ENCODE data around the gene SMYD3. TPM values are rescaled to one million over a fixed set of nuclear protein-coding genes. Genes with fewer than 3 reads are reported as not detected.
A peak's percentile ranks its signal among the peaks of the same experiment; 100 is the strongest.

Gene SMYD3
- polyA plus RNA-seq, 3 donors from 2014 or later: 48.4 to 57.5 (median 50.8) TPM

DNA sequence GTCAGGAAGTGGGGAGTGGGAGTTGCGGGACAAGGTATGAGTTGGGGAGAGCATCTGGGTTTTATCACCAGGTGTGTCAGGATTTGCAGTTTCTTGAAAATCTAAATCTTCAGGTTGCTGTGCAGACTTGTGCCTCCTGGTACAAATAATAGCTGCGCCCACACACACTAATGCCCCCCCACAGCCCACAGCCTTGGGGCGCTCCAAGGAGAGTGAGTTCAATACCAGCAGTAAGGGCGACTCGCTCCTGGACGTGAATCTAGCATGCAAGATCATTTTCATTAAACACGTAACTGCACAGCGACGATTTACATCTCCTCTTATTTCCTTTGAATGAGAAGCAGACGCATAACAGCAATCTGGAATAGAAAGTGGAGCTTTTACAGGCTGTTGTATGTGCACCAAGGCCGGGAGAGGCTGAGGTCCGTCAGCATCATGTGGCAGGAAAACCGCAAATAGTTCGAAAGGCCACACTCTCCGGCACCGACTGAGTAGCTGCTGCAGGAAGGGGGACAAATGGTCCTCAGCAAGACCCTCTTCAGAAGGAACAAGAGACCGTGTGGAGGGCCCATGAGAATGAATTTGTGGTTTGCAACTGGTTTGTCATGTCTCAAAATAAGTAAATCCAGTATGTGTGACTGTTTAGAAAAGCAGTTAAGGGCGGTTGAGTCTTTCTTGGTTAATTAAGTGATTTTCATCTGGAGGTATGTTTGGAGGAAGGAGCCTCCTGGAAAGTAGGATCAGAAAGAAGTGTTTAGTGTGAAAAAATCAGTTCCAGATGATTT is 439.5 kb downstream of the SMYD3 start:
- Mint-ChIP-seq H3K36me3 (peaks cover 0 to 3% (median 0%) of the 10 kb centered on the region in 3 donors), H3K4me1 (peaks cover 19 to 27% of the 10 kb centered on the region in 2 donors), H3K27ac (peak overlapping the region; percentile 72 to 86 (median 79)), H3K27me3 (ENCODE audit: low read depth in 3 of 3) (peaks cover 0 to 4% (median 0%) of the 10 kb centered on the region in 3 donors), H3K4me3 (peak overlapping the region; percentile 66 to 87 (median 74)), H3K9me3 (no peaks in the 10 kb centered on the region)
- peak; percentile 48 to 60 (median 57) for DNase-seq

DNA sequence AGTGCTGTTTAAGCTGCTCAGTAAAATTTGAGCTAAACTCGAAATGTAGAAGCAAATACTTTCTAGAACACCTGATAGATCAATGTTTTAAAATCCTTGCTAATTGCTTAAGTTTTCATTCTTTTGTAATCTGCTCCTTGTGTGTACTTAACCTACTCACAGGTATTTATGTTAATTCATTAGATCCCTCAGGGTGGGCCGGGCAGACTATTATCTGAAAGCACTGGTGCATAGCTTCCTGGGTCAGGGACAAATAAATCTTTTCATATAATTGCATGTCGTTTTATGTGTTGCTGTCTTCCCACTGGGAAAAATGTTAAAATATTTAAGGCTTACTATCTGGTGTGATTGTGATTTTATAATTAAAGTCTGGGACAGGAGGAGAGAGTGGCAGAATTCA is 440.5 kb downstream of the SMYD3 start:
- Mint-ChIP-seq H3K27me3 (ENCODE audit: low read depth in 3 of 3) (peaks cover 0 to 2% (median 0%) of the 10 kb centered on the region in 3 donors), H3K36me3 (peaks cover 0 to 3% (median 0%) of the 10 kb centered on the region in 3 donors), H3K4me1 (peaks cover 19 to 27% of the 10 kb centered on the region in 2 donors), H3K4me3 (peak overlapping the region in 3 of 5 donors; percentile 24 to 44 (median 27)), H3K9me3 (no peaks in the 10 kb centered on the region), H3K27ac (peak overlapping the region in 2 of 6 donors; percentile 66 to 77)
- no peak for DNase-seq

DNA sequence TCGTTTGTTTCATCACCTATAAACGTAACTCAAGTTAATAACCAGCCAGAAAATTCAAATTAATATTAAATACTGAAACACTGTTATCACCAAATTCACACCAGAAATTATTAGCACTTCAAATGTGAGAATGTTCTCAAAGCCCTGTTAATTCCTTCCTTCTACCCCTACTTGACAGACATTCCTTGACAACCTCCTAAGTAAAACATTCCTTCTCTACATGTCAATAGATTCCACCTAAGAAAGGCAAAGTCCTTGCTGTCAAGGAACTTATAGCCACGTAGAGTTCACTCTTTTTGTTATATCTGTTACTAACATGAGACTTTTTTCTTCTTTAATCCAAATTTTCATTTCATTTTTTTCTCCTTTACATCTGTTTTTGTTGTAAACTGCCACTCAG is 441.5 kb downstream of the SMYD3 start:
- peaks cover 0 to 3% (median 0%) of the 10 kb centered on the region in 3 donors for H3K36me3 Mint-ChIP-seq
- H3K27ac Mint-ChIP-seq: no peak overlapping the region
- peaks cover 0 to 2% (median 0%) of the 10 kb centered on the region in 3 donors for H3K27me3 Mint-ChIP-seq (ENCODE audit: low read depth in 3 of 3)
- H3K4me3 Mint-ChIP-seq: no peak overlapping the region
- peaks cover 19 to 27% of the 10 kb centered on the region in 2 donors for H3K4me1 Mint-ChIP-seq
- H3K9me3 Mint-ChIP-seq: no peaks in the 10 kb centered on the region
- DNase-seq: no peak

DNA sequence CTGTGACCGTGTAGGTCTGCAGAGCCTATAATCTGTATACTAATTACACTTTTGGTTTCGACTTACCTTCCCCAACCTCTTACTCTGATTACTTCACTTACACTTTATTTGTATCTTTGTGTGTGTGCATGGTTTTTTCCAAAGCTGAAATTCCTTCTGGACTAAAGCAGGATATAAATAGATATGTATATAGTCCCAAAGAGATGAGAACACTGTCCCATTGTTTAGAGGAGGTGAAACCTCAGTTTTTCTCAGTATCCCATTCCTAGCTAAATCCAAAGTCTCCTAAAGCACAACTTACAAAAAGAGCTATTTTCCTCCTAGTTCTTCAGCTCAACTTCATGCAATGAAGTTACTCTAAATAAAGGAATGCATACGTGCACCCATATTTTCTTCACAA is 442.2 kb downstream of the SMYD3 start:
- peaks cover 0 to 3% (median 0%) of the 10 kb centered on the region in 3 donors for H3K36me3 Mint-ChIP-seq
- no peak overlapping the region for H3K4me3 Mint-ChIP-seq
- no peak for DNase-seq
- no peaks in the 10 kb centered on the region for H3K9me3 Mint-ChIP-seq
- H3K27me3 Mint-ChIP-seq (ENCODE audit: low read depth in 3 of 3): peaks cover 0 to 2% (median 0%) of the 10 kb centered on the region in 3 donors
- H3K27ac Mint-ChIP-seq: no peak overlapping the region
- peaks cover 19 to 27% of the 10 kb centered on the region in 2 donors for H3K4me1 Mint-ChIP-seq

DNA sequence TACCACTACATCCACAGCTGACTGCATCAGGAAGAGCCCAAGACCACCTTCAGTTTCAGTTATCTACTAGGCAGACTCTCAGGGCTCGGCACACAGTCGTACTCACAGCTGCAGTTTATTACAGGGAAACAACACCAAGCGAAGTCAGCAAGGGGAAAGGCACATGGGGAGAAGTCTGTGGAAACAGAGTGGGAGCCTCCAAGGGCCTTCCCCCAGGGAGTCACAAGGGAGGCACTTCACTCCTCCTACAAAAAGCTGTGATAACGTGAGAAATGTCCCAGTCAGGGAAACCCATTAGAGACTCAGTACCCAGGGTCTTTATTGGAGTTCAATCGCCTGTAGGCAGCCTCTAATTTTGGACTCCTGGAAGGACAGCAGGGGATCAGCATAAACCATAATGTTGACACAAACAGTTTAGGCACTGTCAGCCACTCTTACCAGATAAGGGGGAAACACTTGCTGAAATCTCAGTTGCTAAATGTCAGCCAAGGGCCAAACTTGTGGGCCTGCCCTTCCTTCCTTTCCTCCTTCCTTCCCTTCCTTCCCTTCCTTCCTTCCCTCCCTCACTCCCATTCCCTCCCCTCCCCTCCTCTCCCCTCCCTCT is 444.0 kb downstream of the SMYD3 start:
- Mint-ChIP-seq H3K27ac (no peak overlapping the region), H3K36me3 (peaks cover 0 to 3% (median under 1%) of the 10 kb centered on the region in 3 donors), H3K9me3 (no peaks in the 10 kb centered on the region), H3K4me3 (no peak overlapping the region), H3K27me3 (ENCODE audit: low read depth in 3 of 3) (no peaks in the 10 kb centered on the region), H3K4me1 (peaks cover 16 to 17% of the 10 kb centered on the region in 2 donors)
- no peak for DNase-seq

DNA sequence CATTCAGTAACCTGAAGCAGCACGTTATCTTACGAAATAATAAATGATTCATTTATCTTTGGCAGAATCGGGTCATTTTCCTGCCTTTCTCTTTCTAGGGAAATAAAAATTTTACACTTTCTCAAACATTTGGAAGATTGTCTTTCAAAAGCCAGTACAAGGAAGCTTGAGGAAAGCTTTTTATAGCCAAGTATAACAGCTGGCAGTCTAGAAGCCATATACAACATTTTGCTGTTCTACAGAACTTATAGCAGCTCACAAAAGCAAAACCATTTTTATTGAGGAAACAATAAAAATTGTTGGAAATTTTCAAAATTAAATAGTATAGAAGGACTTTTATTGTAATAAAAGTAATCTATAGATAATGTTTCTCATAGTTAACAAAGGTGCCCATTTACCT is 448.6 kb downstream of the SMYD3 start:
- Mint-ChIP-seq H3K9me3 (peaks cover 0 to 9% (median 0%) of the 10 kb centered on the region in 6 donors), H3K4me1 (no peaks in the 10 kb centered on the region), H3K27me3 (ENCODE audit: low read depth in 3 of 3) (peaks cover 0 to 2% (median 0%) of the 10 kb centered on the region in 3 donors), H3K4me3 (no peak overlapping the region), H3K36me3 (peaks cover 8 to 10% (median 9%) of the 10 kb centered on the region in 3 donors), H3K27ac (no peak overlapping the region)
- no peak for DNase-seq

DNA sequence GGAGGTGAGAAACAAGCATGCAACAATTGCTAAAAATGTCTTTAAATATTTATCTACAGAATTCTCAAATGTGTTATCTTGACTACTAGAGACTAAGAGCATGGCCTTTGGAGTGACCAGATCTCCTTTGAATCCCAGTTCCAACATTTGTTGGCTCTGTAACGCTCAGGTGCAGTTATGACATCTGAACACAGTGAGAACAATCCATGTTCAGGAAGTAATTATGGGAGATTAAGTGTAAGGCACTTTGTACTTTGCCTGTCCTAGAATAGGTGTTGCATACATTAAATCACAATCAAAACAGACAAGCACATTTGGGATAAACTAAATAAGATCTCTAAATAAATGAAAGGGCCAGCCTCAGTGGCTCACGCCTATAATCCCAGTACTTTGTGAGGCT is 454.5 kb downstream of the SMYD3 start:
- Mint-ChIP-seq H3K4me3 (no peak overlapping the region), H3K27me3 (ENCODE audit: low read depth in 3 of 3) (peaks cover 0 to 2% (median 0%) of the 10 kb centered on the region in 3 donors), H3K36me3 (peaks cover 12 to 18% (median 15%) of the 10 kb centered on the region in 3 donors), H3K9me3 (peaks cover 0 to 9% (median 0%) of the 10 kb centered on the region in 6 donors), H3K4me1 (no peaks in the 10 kb centered on the region), H3K27ac (no peak overlapping the region)
- DNase-seq: no peak

DNA sequence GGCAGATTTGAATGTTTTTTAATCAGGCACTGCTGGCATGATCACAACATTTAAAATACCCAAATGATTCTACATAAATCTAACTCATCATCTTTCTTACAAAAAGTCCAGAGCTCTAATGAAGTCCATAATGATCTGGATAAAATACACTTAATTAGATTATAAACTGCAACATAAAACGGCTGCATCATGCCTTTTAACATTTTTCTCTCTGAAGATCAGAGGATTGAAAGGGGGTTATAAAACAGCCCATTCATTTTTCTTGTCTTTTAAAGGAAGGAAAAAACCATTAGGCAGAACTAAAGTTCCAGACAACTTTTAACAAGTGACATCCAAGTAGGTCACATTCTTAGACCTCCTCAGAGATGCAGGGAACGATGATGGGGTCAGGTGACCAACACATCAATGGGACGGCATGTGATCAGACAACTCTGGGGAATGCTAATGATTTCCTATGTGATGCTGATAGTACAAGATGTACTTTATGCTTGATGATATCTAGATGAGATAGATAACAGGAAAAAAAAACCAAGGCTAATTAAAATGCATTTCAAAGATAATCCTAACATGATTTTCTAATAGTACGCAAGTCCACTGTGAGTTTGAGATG is 455.1 kb downstream of the SMYD3 start:
- H3K4me3 Mint-ChIP-seq: no peak overlapping the region
- no peaks in the 10 kb centered on the region for H3K4me1 Mint-ChIP-seq
- H3K9me3 Mint-ChIP-seq: peaks cover 0 to 9% (median 0%) of the 10 kb centered on the region in 6 donors
- H3K36me3 Mint-ChIP-seq: peaks cover 12 to 18% (median 15%) of the 10 kb centered on the region in 3 donors
- H3K27me3 Mint-ChIP-seq (ENCODE audit: low read depth in 3 of 3): peaks cover 0 to 2% (median 0%) of the 10 kb centered on the region in 3 donors
- no peak for DNase-seq
- H3K27ac Mint-ChIP-seq: no peak overlapping the region

DNA sequence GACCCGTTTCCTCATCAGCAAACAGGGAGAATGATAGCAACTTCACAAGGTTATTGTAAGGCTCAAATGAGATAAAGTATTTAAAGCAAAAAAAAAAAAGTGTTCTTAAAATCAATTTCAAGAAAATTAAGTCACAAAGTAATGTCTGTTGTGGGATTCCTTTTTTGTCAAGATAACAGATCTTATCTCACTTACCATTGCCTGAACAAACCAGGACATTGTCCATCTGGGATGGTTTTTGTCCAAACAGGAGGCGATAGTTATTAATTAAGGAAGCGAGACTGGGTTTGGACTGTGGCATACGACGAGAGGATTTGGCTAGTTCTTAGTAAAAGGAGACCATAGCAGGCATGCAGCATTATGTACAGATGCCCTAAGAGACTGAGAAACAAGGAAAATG is 458.4 kb downstream of the SMYD3 start:
- Mint-ChIP-seq H3K9me3 (peaks cover 0 to under 1% (median 0%) of the 10 kb centered on the region in 6 donors), H3K4me1 (peaks cover 0 to 3% of the 10 kb centered on the region in 2 donors), H3K4me3 (no peak overlapping the region), H3K27ac (no peak overlapping the region), H3K27me3 (ENCODE audit: low read depth in 3 of 3) (no peaks in the 10 kb centered on the region), H3K36me3 (peaks cover 4 to 11% (median 6%) of the 10 kb centered on the region in 3 donors)
- DNase-seq: no peak

DNA sequence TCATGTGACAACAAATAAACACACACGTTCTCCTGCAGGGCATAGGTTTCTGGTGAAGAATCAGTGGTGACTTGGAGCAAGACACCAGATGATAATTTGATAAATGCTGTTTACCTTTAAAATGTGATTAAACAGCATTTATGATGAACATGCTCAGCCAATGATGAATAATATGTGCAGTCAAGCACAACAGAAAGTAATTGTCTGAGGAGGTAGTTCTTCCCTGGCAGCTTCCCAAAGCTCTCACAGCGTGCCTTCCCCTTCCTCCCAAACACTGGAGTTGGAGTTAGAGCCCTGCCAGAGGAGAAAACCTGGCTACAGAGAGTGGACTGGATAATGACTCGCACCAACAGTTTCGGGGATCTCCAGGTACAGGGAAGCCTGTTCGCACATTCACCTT is 463.5 kb downstream of the SMYD3 start:
- DNase-seq: no peak
- Mint-ChIP-seq H3K4me1 (peaks cover 0 to 5% of the 10 kb centered on the region in 2 donors), H3K27me3 (ENCODE audit: low read depth in 3 of 3) (no peaks in the 10 kb centered on the region), H3K27ac (no peak overlapping the region), H3K4me3 (no peak overlapping the region), H3K9me3 (no peaks in the 10 kb centered on the region), H3K36me3 (no peaks in the 10 kb centered on the region)

DNA sequence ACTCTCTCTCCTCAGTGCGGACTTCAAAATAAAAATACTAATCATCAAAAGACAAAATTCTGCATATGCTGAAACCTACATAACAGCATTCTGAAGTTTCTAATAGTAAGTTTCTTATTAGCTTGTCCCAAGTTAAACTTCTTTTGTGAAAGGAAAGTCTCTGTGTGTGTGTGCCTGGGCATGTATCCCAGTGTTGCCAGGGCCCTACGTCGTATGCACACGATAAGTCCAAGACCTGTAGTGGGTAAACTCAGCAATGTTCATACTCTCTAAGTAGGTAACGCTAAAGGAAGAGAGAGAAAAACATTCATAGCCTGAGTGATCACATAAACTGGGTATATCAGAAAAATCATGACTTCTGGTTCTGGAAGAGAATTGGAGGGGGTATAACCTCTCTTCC is 465.7 kb downstream of the SMYD3 start:
- H3K4me1 Mint-ChIP-seq: peaks cover 0 to 5% of the 10 kb centered on the region in 2 donors
- H3K27me3 Mint-ChIP-seq (ENCODE audit: low read depth in 3 of 3): no peaks in the 10 kb centered on the region
- H3K4me3 Mint-ChIP-seq: no peak overlapping the region
- no peaks in the 10 kb centered on the region for H3K36me3 Mint-ChIP-seq
- DNase-seq: no peak
- no peak overlapping the region for H3K27ac Mint-ChIP-seq
- H3K9me3 Mint-ChIP-seq: no peaks in the 10 kb centered on the region

DNA sequence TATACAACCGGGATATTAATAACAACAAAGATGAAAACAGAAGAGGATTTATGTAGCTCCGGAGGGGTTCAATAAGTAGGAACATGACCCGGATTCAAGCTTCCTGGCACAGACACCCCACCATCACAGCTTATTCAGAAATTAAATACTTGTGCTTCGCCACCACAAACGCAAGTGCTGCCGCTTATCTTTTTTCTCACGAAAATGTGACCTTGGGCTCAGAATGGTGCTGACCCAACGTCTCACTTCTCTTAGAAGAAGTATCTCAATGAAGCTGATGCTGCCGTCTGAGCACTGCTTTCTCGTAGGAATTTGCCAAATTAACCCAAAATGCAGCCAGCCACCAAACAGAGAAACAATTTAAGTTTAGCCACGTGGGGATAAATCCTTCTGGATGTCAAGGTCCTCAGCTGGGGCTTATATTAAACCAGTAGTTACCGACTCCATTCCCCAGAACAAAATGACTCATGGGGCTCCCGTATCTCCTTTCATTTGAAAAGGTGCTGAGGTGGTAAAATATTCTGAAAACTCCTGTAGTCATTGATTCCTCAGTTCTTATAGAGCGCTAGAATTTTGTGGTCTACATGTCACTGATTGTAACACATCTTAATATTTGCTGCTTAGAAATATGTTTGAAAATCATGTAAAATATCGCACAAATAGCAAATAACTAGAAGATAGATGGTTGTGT is 466.7 kb downstream of the SMYD3 start:
- no peak overlapping the region for H3K4me3 Mint-ChIP-seq
- no peaks in the 10 kb centered on the region for H3K36me3 Mint-ChIP-seq
- no peaks in the 10 kb centered on the region for H3K9me3 Mint-ChIP-seq
- no peak overlapping the region for H3K27ac Mint-ChIP-seq
- peaks cover 0 to 1% (median 0%) of the 10 kb centered on the region in 3 donors for H3K27me3 Mint-ChIP-seq (ENCODE audit: low read depth in 3 of 3)
- peaks cover 0 to 5% of the 10 kb centered on the region in 2 donors for H3K4me1 Mint-ChIP-seq
- DNase-seq: no peak

DNA sequence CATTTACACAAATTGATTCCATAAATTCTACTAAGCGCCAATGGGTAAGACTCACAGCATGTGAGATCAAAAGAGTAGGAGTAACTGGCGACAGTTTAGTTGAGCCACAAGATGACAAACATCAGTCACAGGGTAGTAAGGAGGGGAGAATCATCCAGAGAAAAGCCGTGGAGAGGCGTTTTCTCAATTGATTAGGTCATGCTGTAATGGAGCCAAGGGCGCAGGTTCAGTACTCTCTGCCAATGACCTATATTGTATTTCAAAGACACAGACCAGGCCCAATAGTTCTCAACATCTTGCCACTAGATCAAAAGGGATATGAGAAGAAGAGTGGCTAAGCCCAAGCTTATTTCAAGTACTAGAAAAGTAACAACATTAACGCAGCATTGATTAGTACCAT is 467.5 kb downstream of the SMYD3 start:
- Mint-ChIP-seq H3K36me3 (peaks cover 0 to under 1% (median 0%) of the 10 kb centered on the region in 3 donors), H3K4me3 (no peak overlapping the region), H3K27ac (no peak overlapping the region), H3K27me3 (ENCODE audit: low read depth in 3 of 3) (peaks cover 0 to 1% (median 0%) of the 10 kb centered on the region in 3 donors), H3K4me1 (peaks cover 0 to 5% of the 10 kb centered on the region in 2 donors), H3K9me3 (no peaks in the 10 kb centered on the region)
- DNase-seq: no peak
